Embryonic facial prominence (tissue), 1 donor: Measurements from ENCODE around the gene DERL3.
"Not testable (repeated sequence)": the region's sequence is repeated elsewhere in the genome, so short reads cannot be mapped to it uniquely, and the experiment has no call there.

ENCODE experiments used
- DNase-seq: peaks from one replicate; pipeline ENCODE4 v3.0.0-alpha.2; 2016; ENCODE audit errors: extremely low spot score

The DERL3 gene

GRCh38 chr22:23838681-23839468, at the start of gene DERL3:
DERL3 (minus strand) TSS chr22:23839006; CDS start chr22:23838987, 19 bp downstream.
- DNase-seq = peak; percentile 92

DNA sequence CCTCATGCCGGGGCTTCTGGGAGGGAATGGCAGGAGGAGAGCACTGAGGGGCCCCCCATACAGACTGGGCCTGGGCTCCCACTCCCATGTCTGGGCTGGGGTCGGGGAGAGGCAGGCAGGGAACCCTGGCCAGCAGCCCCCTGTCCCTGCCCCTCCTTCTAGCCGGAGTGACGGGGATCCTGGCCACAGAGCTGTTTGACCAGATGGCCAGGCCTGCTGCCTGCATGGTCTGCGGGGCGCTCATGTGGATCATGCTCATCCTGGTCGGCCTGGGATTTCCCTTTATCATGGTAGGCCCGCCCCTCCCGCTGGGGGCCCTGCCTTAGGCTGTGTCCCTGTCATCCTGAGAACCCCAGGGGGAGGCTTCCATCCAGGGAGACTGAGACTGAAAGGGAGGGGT, 45.3 kb upstream of the DERL3 start:
- no peak for DNase-seq

DNA sequence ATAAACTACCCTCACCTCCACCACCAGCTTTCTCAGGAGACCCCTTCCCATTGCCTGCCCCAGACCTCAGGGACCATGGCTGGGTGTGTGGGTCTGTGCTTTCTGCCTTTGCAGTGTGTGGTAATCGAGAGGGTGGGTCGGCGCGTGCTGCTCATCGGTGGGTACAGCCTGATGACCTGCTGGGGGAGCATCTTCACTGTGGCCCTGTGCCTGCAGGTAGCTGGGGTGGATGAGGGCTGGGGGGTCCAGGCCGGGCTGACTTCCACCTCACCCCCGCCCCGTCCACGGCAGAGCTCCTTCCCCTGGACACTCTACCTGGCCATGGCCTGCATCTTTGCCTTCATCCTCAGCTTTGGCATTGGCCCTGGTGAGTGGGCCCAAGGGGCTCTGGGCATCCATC, 44.9 kb upstream of the DERL3 start:
- DNase-seq = no peak

- DNase-seq = no peak
These were observed 43.6 kb upstream of the DERL3 start for GRCh38 chr22:23882370-23882769.

DNA sequence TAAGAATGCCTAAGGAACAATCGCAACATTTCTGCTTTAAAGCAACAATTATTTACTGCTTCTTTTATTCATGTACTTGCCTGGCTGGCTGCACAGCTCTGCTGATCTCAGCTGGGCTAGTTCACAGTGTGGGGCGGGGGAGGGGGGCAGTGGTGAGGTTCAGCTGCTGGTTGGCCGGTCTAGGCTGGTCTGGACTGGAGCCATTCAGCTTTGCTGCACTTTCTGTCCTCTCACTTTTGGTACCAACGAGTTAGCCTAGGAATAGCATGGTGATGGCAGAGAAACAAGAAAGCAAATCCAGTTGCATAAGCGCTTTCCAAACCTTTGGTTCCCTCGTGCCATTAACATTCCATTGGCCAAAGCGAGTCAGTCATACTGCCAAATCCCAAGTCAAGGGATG, 39.4 kb upstream of the DERL3 start:
- no peak for DNase-seq

DNA sequence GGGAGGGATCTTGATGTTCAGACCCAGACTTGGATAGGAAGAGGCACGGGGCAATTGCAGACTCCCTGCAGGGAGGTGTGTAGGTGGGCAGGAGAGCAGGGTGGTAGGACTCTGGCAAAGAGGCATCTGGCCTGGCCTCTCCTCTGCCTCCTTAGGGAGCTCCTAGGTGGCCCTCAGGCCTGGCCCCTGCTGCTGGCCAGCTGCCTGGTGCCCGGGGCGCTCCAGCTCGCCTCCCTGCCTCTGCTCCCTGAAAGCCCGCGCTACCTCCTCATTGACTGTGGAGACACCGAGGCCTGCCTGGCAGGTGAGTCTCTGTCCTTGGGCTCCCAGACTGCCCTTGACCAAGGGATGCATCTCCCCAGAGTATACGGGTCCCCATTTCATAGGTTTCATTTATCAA, 38.8 kb upstream of the DERL3 start:
- no peak for DNase-seq

DNA sequence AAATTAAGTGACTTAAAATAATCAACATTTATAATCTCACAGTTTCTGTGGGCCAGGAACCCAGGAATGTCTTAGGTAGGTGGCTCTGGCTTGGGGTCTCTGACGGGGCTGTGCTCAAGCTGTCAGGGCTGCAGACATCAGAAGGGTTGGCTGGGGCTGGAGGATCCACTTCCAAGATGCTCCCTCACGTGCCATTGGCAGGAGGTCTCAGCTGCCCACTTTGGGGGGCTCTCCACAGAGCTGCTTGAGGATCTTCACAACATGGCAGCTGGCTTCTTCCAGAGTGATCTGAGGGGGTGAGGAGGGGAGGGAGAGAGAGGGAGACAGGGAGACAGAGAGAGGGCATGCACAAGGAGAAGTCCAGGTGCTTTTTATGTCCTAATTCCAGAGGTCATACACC, 37.0 kb upstream of the DERL3 start:
- no peak for DNase-seq

DNA sequence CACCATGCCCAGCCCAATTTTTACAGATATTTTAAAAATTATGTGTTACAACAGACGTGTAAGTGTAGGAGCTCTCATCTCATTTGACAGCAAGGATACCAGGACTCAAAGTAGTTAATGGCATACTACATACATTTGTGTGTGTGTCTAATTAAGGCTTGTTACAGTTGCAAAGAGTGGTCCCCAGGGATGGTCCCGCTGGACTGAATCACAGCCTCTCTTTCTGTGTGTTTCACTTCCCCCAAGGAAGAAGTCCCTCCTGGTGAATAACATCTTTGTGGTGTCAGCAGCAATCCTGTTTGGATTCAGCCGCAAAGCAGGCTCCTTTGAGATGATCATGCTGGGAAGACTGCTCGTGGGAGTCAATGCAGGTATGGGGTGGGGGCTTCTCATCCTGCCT, 36.1 kb upstream of the DERL3 start:
- no peak for DNase-seq

- no peak for DNase-seq
These were observed 29.8 kb upstream of the DERL3 start for GRCh38 chr22:23868580-23868979.

GRCh38 chr22:23864499-23865154, 25.8 kb upstream of the DERL3 start:
- DNase-seq = not testable (repeated sequence)

DNA sequence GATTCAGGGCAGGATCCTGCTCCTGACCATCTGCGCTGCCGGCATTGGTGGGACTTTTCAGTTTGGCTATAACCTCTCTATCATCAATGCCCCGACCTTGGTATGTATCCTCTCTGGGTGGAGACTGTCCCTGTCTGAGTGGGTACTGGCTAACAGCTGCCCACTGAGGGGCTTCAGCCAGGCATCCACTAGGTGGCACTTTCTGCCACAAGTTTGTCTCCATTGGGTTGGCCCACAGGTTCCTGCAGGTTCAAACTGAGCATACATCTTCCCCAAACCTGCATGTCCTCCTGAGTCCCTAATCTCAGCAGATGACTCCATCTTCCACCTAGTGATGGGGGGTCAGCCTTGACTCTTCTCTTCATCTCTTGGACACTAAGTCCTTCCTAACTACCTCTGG, 23.3 kb upstream of the DERL3 start:
- no peak for DNase-seq

DNA sequence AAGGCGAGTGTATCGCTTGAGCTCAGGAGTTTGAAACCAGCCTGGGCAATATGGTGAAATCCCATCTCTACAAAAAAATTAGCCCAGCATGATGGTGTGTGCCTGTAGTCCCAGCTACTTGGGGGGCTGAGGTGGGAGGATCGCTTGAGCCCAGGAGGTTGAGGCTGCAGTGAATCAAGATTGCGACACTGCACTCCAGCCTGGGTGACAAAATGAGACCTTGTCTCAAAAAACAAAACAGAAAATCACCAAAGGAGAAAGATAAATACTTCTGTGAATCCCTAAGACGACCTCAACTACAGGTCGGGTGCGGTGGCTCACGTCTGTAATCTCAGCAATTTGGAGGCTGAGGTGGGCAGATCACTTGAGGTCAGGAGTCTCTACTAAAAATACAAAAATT, 21.4 kb upstream of the DERL3 start:
- DNase-seq = not testable (repeated sequence)

- no peak for DNase-seq
These were observed 20.4 kb upstream of the DERL3 start for GRCh38 chr22:23859201-23859600.

- DNase-seq = no peak
These were observed 19.6 kb upstream of the DERL3 start for GRCh38 chr22:23858484-23858815.

DNA sequence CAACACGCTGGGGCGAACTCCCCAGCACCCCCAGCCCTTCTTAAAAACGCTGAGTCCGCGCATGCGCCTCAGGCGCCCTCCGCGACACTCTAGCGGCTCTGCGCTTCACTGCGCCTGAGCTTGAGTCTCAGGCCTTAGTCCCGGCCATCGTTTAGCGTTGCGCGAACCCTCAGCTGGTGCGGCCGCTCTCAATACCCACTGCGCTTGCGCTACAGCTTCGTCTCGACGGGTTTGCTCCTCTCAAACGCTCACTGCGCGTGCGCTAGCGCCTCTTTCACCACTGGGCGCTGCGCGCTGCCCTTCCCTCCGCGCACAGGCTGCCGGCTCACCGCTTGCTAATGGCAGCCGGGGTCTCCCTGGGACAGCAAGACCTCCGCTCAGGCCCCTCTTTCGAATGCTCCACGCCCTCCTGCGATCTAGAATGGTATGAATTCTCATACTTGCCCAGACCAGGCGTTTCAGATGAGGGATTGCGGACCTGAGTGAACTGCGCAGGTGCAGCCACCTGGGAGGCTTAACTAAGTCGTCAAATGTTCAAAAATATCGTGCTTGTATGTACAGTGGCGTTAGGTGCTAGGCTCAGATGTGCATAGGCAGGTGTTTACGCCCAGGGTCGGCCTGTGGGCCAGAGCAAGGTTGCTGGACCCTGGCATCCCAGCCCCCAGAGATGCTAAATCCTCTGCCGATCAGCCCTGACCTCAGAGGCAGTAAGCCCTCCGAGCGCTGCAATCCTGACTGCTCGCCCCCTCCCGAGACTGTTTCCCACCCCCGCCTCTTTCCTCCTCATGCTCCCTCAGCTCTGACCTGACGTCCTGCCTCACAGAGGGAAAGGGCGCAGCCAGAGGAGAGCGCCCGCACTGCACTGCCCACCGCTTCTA, 19.0 kb upstream of the DERL3 start, which contains the start of gene SLC2A11:
TSS of gene SLC2A11 (plus strand) at position 270 of the 878 bp plus-strand sequence. CDS start at position 395, 125 bp downstream.
- DNase-seq = peak; percentile 92

DNA sequence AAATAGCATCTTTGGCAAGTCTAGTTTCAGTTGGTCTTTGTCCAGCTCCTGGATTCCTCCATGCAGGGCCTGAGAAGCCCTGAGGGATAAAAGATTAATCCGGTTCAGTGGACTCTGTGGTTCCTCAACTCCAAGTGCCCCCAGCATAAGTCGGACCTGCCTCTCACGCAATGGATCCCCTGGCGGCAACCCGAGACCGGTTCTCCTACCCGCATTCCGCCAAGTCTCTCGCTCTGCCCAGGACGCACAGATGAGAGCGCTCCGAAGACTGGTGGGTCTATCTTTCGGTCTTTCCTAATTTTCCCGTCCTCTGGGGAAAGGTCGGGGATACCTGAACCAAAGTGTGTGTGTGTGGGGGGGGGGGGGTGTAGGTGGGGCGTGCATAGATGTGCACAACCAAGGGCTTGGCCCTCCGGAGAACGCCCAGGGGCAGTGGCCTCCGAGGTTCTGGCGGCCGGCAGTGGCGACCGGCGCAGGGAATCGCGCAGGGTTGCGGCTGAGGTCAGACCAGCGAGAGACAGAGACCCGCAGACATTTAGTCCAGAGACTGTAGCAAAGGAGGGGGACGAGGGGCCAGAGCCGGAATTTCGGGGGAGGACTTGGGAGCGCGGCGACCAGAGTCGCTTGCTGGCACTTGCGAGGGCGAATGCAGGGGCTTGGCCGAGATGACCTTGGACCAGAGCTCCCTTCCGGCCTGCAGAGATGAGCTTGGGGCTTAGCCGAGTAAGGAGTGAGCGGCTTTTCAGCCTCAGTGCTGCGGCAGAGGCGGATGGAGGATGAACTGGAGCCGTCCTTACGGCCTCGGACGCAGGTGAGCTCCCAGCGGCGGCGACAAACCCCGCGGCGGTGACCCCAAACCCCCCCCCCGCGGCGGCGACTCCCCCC, 18.2 kb upstream of the DERL3 start:
- DNase-seq = no peak

- DNase-seq = no peak
These were observed 11.4 kb upstream of the DERL3 start for GRCh38 chr22:23850136-23850611.

- peak; percentile 48 for DNase-seq
These were observed 10.5 kb upstream of the DERL3 start for GRCh38 chr22:23849009-23850006.

GRCh38 chr22:23847991-23848864, 9.4 kb upstream of the DERL3 start:
- DNase-seq = no peak
